Renal cortical epithelial cell (primary cell): ENCODE results near the gene ANKRD23. TPM values are rescaled to one million over a fixed set of nuclear protein-coding genes. Genes with fewer than 3 reads are reported as not detected.

Experiments used
- DNase-seq: peaks from one replicate; pipeline ENCODE4 v3.0.0-alpha.2; 2011; ENCODE audit warnings: low read depth
- total RNA-seq: library from RNA; depleted of rRNA; stranded (reverse); fragments of >200 nt; gene quantifications from 2 replicates; pipeline ENCODE4 v1.2.3, GENCODE V29; 2014

ANKRD23 gene
- total RNA-seq, 1 donor from 2014 or later: 2.2 TPM

DNA sequence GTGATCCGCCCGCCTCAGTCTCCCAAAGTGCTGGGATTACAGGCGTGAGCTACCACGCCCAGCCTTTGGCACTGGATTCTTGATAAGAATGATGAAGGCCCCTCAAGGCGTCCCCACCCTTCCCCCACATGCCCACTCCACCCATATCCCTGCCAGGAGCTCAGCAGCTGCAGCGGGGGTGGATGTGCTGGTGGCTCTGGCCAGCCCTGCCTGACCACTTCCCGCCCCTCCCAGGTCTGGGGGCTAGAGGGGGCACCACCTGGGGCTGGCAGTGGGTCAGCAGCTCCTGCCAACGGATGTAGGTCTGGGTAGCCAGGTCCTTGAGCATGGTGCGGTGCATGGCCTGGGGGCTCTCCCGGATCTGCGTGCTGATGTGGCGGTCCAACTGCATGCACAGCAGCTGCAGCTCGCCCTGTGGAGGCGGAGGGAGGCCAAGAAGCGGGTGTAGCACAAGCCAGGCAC lies 33.8 kb upstream of the ANKRD23 start:
- no peak for DNase-seq

DNA sequence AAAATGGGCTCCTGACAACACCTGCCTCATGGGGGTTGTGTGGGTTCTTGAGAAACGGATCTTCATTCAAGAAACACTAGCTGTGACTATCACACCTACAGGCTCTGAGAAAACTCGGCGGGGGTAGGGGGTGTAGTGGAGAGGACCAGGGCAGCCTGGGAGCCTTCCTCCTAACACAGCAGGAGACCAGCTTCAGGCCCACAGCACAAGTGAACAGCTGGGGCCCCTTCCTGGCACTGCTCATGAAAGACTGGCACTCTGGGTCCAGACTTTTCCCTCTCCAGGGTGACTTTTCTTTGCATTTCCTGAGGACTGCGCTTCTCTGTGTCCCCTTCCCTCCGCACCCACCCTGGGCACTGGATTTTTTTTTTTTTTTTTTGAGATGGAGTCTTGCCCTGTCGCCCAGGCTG lies 33.2 kb upstream of the ANKRD23 start:
- no peak for DNase-seq

DNA sequence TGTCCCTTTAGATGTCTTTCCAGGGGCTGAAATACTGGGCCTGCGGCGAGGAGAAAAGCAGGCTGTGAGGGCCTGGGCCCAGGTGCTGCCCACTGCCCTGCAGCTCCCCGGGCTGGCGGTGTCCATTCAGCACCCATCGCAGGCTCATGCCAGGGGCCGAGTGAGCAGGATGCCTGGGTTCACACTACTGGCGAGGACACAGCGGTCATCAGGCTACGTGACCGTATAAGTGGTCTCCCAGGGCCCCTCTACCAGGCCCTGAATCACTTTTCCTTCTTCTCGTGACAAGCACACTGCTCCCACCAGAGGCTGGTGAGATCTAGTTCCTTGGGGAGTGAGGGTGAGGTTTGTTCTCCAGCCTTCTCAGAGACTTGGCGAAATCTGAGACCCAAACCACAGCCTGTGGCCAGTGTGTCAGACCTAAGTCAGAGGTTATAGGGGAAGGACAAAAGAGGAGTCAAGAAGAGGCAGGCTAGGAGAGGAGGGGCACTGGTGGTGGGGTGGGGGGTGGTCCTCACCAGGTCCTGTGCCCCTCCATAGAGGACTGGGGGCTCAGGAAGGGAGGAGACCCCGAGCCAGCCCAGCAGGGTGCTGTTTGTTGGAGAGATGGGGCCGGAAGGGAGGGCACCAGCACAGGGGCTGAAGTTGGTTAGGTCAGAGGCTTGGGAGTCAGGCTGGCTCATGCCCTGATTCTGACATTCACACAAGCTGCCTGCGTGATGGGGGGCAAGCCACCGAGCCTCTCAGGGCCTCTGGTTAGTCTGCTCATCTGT lies 32.6 kb upstream of the ANKRD23 start:
- DNase-seq: no peak

DNA sequence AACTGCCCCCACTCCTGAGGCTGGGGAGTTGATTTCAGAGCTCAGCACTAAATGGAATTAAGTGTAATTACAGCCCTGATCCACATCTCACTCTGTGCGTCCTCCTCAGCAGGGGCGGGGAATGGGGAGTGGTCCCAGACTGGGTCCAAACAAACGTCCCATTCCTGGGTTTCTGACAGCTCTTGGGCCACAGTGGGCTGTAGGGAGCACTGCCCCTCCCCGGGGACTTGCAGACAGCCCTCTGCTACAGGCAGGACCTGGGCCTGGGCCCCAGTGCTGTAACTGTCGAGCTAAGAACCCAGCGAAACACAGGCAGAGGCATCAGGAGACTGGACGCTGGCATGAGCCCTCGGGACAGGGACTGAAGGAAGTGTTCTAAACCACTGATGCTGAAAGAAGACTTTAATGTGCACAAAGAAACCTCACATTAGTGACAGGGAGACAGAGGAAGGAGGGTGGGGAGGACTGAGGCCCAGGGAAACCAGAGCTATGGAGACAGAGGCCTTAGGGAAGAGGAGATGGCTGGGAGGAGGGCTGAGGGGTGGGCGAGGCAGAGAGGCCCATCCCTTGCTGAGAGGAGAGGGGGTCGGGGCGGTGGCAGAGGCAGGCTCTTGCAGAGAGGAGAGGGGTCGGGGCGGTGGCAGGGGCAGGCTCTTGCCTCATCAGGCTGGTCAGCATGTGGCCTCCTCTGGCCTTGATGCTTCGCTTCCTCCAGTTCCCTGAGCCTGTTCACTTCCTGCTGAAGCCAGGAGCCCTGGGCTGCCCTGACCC lies 31.9 kb upstream of the ANKRD23 start:
- no peak for DNase-seq

DNA sequence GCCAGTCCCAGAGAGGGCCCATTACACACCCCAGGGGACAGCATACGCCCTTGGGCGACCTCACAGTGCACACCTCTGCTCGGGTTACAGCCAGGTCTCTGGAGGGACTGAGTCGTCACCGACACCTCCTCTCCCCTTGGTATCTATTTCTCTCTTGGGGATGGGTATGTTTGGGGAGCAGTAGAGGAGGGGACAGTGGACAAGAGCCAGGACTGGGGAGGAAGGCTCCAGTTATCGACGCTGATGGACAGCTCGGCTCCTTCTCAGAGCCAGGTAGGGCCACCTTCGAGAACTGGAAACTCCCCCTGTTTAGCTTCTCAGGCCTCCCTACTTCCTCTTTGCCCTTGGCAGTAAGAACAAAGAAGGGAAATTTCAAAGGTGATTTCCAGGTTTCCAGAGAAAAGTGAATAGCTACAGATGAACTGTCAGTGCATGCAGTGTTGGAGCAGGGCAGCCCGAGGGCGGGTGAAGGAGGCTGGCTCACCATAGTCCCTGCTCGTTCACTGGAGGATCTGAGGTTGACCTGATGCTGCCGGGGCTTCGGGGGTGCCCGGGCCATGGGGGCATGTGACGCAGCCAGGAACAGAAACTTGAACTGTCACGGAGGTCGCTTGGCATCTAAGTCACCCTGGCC lies 30.5 kb upstream of the ANKRD23 start:
- DNase-seq: no peak

DNA sequence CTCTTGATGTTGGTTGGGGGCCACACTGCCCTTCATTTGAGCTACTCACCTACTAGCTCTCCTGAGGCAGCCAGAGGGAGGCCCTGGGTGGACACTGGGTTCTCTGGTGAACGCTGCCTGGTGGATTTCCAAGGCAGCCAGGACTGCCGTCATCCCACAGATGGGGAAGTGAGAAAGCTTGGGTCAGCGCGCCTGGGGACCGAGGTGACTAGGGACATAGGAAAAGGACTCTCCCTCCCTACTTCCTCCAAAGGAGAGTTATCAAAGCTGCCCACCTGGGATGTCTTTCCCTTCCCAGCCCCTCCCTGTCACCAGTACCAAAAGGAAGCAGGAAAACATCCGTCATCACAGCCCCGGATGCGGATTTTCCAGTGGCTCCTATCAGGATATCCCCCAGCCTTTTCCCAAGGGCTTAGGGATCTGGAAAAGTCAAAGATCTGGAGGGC lies 29.9 kb upstream of the ANKRD23 start:
- no peak for DNase-seq

DNA sequence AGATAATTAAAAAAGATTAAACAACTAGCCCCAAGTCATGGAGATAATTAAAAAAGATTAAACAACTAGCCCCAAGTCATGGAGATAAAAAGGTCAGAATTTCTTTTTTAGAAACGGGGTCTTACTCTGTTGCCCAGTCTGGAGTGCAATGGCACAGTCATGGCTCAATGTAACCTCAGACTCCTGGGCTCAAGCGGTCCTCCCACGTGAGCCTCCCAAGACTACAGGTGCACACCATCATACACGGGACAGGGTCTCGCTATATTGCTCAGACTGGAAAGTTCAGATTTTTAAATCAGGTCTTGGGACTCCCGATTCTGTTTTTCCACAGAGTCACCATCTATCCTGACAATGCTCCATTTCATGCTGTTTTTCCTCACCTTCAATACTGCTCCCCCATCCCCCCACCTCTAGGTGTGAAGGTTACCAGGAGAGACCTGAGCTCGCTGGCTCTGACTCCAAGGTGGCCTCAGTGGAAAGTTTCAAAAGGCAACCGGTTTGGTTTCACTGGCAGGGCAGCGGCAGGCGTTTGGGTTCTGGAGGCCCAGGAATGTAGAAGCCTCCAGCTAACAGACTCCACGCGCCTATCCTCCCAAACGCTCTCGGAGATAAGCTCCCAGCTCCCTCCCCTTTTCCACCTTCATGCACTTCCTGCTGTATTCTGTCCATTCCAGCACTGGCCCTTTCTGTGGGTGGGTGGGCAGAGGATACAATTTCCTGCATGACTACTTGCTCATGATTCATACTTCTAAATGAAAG lies 28.9 kb upstream of the ANKRD23 start:
- no peak for DNase-seq

DNA sequence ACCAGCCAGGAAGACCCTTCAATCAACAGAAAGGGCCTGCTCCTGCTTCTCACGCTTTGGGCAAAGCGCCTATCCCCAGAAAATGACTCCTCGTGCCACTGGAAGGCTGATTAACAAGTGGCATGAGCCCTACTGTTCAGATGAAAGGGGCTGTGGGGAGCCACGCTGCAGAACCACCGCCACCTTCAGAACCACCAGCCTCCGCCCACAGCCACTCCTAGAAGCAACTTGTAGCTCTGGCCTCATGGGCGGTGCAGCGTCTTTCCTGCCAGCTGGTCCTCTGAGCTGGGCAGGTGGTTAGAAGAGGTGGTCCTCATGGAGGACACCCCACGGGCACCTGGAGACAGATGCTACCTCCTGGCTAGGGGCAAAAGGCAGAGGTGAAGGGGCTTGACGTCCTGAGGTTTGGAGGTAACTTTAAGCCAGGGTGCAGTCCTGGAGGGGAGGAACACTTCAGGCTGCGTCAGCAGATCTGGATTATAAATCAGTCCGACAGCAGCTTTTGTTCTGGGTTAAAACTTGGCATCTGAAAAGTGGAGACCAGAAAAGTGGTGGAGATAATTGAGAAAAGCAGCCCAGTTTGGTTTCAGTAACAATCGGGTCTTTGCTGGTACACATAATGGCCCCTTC lies 26.9 kb upstream of the ANKRD23 start:
- DNase-seq: no peak

DNA sequence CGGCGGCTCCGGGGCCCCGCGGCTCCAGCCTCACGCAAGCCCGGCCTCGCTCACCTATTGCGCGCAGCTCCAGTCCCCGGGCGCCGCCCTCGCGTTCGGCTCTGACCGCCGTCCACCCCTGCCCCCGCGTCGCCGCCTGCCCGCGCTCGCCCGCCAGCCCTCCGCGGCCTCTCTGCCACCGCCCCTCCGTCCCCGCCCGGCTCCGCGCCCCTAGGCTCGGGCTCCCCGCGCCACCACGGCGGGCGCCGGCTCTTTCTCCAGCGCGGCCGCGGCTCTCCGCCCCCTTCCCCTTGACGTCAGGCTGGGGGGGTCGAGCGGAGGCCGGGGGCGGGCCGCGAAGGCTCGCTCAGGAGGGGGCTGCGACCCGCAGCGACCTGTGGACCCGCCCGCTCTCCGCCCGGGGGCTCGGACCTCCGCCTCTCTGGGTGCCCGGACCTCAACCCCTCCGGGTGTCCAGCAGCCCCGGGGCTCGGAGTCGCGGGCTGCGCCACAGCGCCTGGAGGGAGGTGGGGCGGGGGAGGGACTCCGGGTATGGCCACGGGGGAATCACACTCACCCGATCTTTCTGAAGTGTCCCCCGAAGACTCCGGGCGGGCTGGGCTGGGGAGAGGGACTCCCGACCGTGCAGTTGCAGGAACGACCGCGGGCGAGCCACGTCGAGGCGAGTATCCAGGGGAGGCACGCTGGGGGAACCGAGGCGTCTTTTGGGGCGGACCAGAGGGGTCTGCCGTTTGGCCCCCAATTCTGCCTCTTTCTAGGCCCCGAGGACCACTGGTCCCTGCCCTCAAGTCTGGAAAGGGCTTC lies 26.2 kb upstream of the ANKRD23 start, which contains the start of gene SEMA4C:
SEMA4C (minus strand) TSS at position 259 of the 804 bp plus-strand sequence. CDS start 2,194 bp downstream, outside the sequence.
- DNase-seq: no peak

DNA sequence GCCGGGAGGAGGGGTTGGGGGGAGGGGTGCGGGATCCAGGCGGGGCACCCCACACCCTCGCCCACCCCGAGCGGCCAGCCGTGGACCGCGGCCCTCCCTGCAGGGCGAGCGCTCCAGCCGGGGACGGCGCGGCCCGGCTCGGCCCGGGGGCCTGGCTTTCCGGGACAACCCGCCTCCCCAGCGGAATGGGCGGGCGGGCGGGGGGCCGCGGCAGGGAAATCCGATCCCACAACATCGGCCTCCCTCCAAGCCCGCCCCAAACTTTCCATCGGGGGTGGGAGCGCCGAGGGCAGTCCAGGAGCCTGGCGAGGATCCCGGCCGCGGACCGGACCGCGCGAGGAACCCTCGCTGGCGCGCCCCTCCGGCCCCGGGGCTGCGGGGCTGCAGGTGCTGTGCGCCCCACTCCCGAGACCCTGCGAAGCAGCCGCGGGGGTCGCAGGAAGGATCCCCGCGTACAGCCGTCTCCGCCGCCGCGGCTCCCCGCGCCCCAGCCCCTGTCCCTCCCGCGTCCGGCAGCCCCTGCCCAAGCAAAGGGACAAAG lies 25.5 kb upstream of the ANKRD23 start:
- peak; percentile 43 for DNase-seq

DNA sequence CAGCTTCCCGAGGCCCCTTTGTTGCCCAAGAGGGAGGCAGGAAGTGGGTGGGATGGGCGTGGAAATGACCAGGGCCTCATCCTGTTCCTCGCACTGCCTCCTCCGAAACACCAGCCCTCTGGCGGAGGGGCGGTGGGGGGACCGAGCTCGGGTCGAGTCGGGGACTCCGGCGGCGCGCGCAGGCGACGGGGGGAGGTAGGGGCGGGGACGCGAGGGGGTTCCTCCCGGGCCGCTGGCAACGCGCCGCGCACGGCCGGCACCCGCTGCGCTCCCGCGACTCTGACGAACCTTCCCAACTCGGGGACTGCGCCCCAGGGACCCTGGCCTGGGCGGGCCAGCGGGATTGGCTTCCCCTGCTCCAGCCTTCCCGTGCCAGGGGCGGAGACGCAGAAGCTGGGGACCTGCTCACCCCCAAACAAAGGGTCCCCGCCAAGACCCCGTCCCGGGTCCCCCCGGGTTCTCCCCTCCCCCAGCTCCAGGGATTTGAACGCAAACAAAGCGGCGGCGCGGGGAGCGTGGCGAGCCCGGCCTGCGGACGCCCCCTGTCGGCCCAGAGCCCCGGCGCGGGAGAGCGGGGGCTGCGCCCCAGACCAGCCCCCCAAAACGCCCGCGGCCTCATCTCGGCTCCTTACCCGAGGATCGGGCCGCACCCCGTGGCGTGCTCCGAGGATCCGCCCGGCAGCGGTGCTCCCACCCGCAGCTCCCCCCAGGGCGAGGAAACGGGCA lies 24.9 kb upstream of the ANKRD23 start:
- peak; percentile 69 for DNase-seq

DNA sequence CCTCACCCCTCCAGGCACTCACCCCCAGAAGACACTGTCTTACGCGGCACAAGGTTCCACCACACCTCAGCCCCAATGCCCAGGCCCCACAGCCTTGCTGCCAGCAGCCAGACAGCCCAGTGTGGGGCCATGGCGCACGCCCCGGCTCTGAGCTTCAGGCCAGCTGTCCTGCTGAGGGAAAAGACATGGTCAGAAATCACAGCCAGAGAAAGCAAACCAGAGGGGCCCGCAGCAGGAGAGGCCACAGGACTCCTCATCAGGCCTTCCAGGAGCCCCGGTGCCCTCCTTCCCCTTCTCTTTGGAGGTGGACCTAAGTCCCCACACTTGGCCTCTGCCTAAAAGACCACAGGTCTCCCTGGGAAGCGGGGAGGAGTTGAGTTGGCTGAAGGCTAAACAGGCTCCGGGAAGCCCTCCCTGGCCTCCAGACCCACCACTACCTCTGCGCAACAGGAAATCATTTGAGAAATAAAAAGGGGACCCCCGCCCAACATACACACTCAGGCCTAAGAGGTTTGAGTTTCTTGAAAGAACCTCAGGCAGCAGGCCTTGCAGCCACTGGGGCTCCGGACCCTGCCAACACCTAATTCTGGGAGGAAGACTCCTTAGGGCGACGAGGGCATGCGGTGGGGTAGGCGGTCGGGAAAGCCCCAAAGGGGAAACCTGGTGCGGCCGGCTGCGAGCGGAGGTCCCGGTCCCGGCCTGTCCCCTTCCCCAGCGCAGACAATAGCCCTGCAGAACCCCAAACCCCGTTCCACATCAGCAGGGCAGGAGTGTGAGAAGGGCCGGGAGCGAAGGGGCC lies 24.1 kb upstream of the ANKRD23 start:
- no peak for DNase-seq

DNA sequence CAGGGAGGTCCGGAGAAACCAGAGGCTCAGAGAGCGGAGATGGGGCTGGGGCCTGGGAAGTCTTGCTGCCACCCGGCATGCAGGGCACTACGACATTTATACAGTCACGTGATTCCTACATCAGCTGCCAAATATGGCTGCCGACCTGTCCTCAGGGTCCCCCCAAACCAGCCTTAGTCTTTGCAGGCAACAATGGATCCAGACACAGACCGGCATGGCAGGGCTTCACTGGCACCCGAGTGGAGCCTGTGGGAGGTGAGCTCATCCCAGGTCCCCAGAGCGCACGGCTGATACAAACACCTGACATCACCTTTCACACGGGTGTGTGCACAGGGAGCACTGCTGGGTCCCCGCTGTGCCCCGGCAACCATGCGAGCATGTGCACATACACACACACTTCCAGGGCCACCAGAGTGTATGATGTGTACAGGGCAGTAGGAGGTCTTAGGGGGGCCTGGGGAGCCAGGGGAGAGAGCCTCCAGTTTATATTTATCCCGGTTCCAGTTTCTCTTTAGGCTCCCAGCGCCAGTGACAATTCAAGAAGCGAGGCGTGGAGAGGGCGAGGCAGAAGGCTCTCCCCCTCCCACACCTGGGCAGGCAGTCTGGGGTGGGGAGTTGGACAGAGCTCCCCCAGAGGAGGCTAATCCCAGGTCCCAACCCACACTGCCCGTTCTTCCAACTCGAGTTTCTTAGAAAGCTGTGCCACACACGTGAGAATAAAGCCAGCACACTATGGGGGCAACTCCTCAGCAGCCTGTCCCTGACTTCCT lies 23.4 kb upstream of the ANKRD23 start:
- no peak for DNase-seq

DNA sequence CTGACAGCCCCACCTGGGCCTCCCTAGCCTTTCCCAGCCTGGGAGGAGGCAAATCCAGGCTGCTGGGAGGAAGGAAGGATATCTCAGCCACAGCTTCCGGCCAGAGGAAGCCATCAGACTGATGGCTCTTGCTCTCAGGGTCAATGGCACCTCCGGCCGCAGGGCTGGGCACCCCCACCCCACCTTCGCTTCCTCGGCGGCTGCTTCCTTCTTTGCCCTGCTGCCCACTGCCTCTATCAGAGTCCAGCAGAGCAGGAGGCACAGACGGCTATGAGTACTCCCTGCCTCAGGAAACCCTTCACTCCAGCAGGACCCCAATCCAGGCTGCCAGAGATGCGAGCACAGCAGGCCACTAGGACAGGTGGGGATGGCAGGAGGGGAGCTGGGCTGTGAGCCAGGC lies 22.8 kb upstream of the ANKRD23 start:
- no peak for DNase-seq

DNA sequence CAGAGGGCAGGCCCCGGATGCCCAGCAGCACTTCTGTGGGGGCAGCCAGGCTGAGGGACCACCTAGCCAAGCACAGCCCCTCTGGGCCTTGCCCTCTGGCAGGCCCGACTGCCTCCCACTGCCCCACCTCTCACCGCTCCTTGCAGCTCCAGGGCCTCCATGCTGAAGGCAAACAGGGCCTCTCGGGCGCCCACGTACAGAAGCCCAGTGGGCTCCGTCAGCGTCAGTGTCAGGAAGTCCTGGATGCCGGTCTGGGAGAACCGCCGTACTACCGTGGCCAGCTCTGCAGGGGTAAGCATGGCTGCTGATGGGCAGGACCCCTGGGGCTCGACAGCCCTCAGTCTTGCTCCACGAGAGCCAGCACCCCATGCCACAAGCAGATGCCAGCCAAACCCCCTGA lies 22.3 kb upstream of the ANKRD23 start:
- no peak for DNase-seq

DNA sequence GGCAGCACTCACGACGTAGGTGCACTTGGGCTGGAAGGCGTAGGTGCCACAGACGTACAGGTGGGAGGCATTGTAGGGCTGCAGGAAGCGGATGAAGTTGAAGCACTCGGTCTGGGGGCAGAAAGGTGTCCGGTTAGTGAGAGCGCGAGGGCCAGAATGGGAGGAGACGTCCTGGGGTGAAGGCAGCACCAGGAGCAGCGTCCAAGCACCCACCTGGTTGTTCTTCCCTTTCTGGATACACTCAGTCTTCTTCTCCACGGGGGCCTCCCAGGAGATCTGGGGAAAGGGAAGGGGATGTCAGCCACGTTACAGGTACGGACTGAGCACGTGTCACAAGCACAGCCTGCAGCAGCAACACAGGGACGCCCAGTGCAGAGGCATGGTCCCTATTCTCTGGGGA lies 21.8 kb upstream of the ANKRD23 start:
- no peak for DNase-seq

DNA sequence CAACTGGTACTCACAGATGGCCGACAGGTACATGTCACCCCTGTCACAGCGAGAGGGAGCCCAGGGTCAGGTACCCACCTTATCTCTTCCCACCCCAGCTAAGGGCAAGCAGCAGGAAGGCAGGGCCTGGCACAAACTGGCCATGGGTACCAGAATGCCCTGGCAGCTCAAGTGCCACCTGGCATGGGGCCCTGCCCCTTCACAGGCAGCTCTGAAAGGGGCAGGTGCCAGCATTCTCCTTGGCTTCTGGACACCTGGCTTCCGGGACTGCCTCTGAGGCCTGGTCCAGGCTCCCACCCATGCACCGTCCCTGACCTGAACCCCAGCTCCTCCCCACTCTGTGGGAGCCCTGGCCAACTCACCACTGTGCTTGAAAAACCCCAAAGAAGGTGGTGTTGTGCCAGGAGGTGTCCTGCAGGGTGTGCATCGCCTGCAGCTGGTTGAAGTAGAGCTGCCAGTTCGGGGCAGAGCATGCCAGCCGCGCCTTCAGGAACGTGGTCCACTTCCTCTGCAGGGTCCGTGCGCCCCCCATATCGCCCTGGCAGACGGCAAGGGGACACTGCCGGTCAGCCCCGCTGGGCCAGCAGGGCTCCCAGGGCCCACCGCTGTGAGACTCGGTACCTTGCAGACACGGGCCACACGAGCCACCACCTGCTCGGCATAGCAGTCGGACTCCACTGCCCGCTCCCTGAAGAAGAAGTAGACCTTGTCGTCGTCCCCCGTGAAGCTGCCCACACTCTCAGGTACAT lies 20.7 kb upstream of the ANKRD23 start:
- DNase-seq: no peak
